Activated CD4-positive, alpha-beta memory T cell treated with anti-CD3 and anti-CD28 coated beads for 36 hours (primary cell): ENCODE results near the gene PSORS1C2. TPM values are rescaled to one million over a fixed set of nuclear protein-coding genes. Genes with fewer than 3 reads are reported as not detected.
"Not testable (repeated sequence)": the region's sequence is repeated elsewhere in the genome, so short reads cannot be mapped to it uniquely, and the experiment has no call there.

ENCODE experiments used
- CTCF ChIA-PET: fragments of 350-600 bp; sonication (Branson Sonifier 250); formaldehyde crosslinking; loops from one replicate; lab custom pipeline; 2021; ENCODE audit warnings: antibody characterized with exemption, inconsistent platforms; lab: Charles Lee
- POLR2A ChIA-PET: fragments of 350-600 bp; sonication (Branson Sonifier 250); formaldehyde crosslinking; loops from one replicate; lab custom pipeline; 2021; ENCODE audit warnings: antibody characterized with exemption; lab: Charles Lee
- DNase-seq: peaks from one replicate; pipeline ENCODE4 v3.0.0-alpha.2; 2020
- H3K27ac Mint-ChIP-seq: one replicate; pipeline ENCODE4 v1.8.0; 2021; ENCODE audit warnings: mixed read lengths
- H3K27me3 Mint-ChIP-seq: one replicate; pipeline ENCODE4 v1.8.0; 2021; ENCODE audit warnings: mixed read lengths
- H3K36me3 Mint-ChIP-seq: one replicate; pipeline ENCODE4 v1.8.0; 2021; ENCODE audit warnings: mixed read lengths
- H3K4me1 Mint-ChIP-seq: one replicate; pipeline ENCODE4 v1.8.0; 2021; ENCODE audit warnings: low read depth, mixed read lengths
- H3K4me3 Mint-ChIP-seq: one replicate; pipeline ENCODE4 v1.8.0; 2021; ENCODE audit warnings: mild to moderate bottlenecking, mixed read lengths
- H3K9me3 Mint-ChIP-seq: one replicate; pipeline ENCODE4 v1.8.0; 2021; ENCODE audit warnings: mixed read lengths
- intact Hi-C: fragments of 100-400 bp; cut with micrococcal nuclease; formaldehyde crosslinking; loops from one replicate; pipeline ENCODE4 v1.15.1; 2023
- total RNA-seq, 2 experiments: library from RNA; stranded (reverse); gene quantifications; one replicate each; pipeline ENCODE4 v1.2.3, GENCODE V29; 2021

PSORS1C2 gene
- total RNA-seq, 2 experiments from 2014 or later, result not detected

GRCh38 chr6:31173406-31173805, 34.5 kb upstream of the PSORS1C2 start:
- DNase-seq, result no peak
- CTCF ChIA-PET, result no interaction called here
- Mint-ChIP-seq H3K4me1 (peaks cover 5% of the 10 kb centered on the region), H3K4me3 (no peak overlapping the region), H3K27ac (no peak overlapping the region), H3K36me3 (no peaks in the 10 kb centered on the region), H3K27me3 (no peaks in the 10 kb centered on the region), H3K9me3 (no peaks in the 10 kb centered on the region)
- intact Hi-C loops, result no loop called here
- POLR2A ChIA-PET, result no interaction called here

GRCh38 chr6:31172973-31173384, 34.1 kb upstream of the PSORS1C2 start:
- ChIA-PET POLR2A (no interaction called here), CTCF (interaction anchor here (1.4 kb wide), 1 partner anchor 36 kb away, joined by 3 read pairs; no protein-coding TSS in a partner anchor)
- Mint-ChIP-seq H3K36me3 (no peaks in the 10 kb centered on the region), H3K4me1 (peaks cover under 1% of the 10 kb centered on the region), H3K9me3 (no peaks in the 10 kb centered on the region), H3K27me3 (no peaks in the 10 kb centered on the region), H3K4me3 (no peak overlapping the region), H3K27ac (no peak overlapping the region)
- intact Hi-C loops, result no loop called here
- no peak for DNase-seq

- no peaks in the 10 kb centered on the region for H3K9me3 Mint-ChIP-seq
- ChIA-PET CTCF (interaction anchor here (1.4 kb wide), 1 partner anchor 35 kb away, joined by 3 read pairs; no protein-coding TSS in a partner anchor), POLR2A (no interaction called here)
- intact Hi-C loops, result no loop called here
- no peak for DNase-seq
- H3K4me1 Mint-ChIP-seq, result no peaks in the 10 kb centered on the region
- H3K27me3 Mint-ChIP-seq, result no peaks in the 10 kb centered on the region
- H3K4me3 Mint-ChIP-seq, result no peak overlapping the region
- no peak overlapping the region for H3K27ac Mint-ChIP-seq
- no peaks in the 10 kb centered on the region for H3K36me3 Mint-ChIP-seq
Measured at GRCh38 chr6:31171931-31172905, 33.4 kb upstream of the PSORS1C2 start.

- no peaks in the 10 kb centered on the region for H3K27me3 Mint-ChIP-seq
- H3K9me3 Mint-ChIP-seq, result no peaks in the 10 kb centered on the region
- no peaks in the 10 kb centered on the region for H3K4me1 Mint-ChIP-seq
- H3K36me3 Mint-ChIP-seq, result no peaks in the 10 kb centered on the region
- no peak overlapping the region for H3K27ac Mint-ChIP-seq
- intact Hi-C loops, result no loop called here
- H3K4me3 Mint-ChIP-seq, result no peak overlapping the region
- no peak for DNase-seq
- ChIA-PET CTCF (no interaction called here), POLR2A (no interaction called here)
Measured at GRCh38 chr6:31170987-31171671, 32.3 kb upstream of the PSORS1C2 start.

GRCh38 chr6:31170600-31170881, 31.7 kb upstream of the PSORS1C2 start, which contains the start of gene POU5F1:
POU5F1 (minus strand) TSS chr6:31170682; CDS start chr6:31170620, 62 bp downstream.
- Mint-ChIP-seq H3K36me3 (no peaks in the 10 kb centered on the region), H3K9me3 (no peaks in the 10 kb centered on the region), H3K4me3 (no peak within 1 kb of the TSS), H3K4me1 (peaks cover 2% of the 10 kb centered on the region), H3K27ac (no peak within 1 kb of the TSS), H3K27me3 (no peaks in the 10 kb centered on the region)
- ChIA-PET CTCF (no interaction called here), POLR2A (interaction anchor here (1.1 kb wide), 1 partner anchor 26 kb away, joined by 3 read pairs; no protein-coding TSS in a partner anchor)
- intact Hi-C loops, result no loop called here
- DNase-seq, result no peak

GRCh38 chr6:31169858-31170599, 31.2 kb upstream of the PSORS1C2 start:
- DNase-seq, H3K27me3 Mint-ChIP-seq, H3K36me3 Mint-ChIP-seq, H3K27ac Mint-ChIP-seq, H3K4me3 Mint-ChIP-seq, H3K4me1 Mint-ChIP-seq, H3K9me3 Mint-ChIP-seq, intact Hi-C loops: not testable (repeated sequence)
- ChIA-PET CTCF (interaction anchor here (0.9 kb wide), 1 partner anchor 197 kb away, joined by 4 read pairs; no protein-coding TSS in a partner anchor), POLR2A (interaction anchor here (1.1 kb wide), 1 partner anchor 27 kb away, joined by 3 read pairs; no protein-coding TSS in a partner anchor)

GRCh38 chr6:31169123-31169857, 30.4 kb upstream of the PSORS1C2 start:
- Mint-ChIP-seq H3K36me3 (no peaks in the 10 kb centered on the region), H3K27ac (no peak overlapping the region), H3K9me3 (no peaks in the 10 kb centered on the region), H3K4me1 (peaks cover 13% of the 10 kb centered on the region), H3K27me3 (no peaks in the 10 kb centered on the region), H3K4me3 (no peak overlapping the region)
- CTCF ChIA-PET, result interaction anchor here (0.9 kb wide), 1 partner anchor 197 kb away, joined by 4 read pairs; no protein-coding TSS in a partner anchor
- no peak for DNase-seq
- intact Hi-C loops, result no loop called here
- POLR2A ChIA-PET, result interaction anchor here (1.1 kb wide), 1 partner anchor 27 kb away, joined by 3 read pairs; no protein-coding TSS in a partner anchor

- DNase-seq, result no peak
- ChIA-PET CTCF (no interaction called here), POLR2A (no interaction called here)
- no peaks in the 10 kb centered on the region for H3K27me3 Mint-ChIP-seq
- peaks cover 1% of the 10 kb centered on the region for H3K36me3 Mint-ChIP-seq
- no peaks in the 10 kb centered on the region for H3K9me3 Mint-ChIP-seq
- H3K4me3 Mint-ChIP-seq, result no peak overlapping the region
- peak overlapping the region; percentile 14 for H3K27ac Mint-ChIP-seq
- intact Hi-C loops, result no loop called here
- H3K4me1 Mint-ChIP-seq, result peaks cover 18% of the 10 kb centered on the region
Measured at GRCh38 chr6:31168606-31169005, 29.7 kb upstream of the PSORS1C2 start.

- Mint-ChIP-seq H3K9me3 (no peaks in the 10 kb centered on the region), H3K27me3 (no peaks in the 10 kb centered on the region), H3K27ac (no peak overlapping the region), H3K36me3 (peaks cover 22% of the 10 kb centered on the region), H3K4me1 (peaks cover 35% of the 10 kb centered on the region), H3K4me3 (no peak overlapping the region)
- POLR2A ChIA-PET, result interaction anchor here (1.1 kb wide), 1 partner anchor 9 kb away, joined by 5 read pairs; no protein-coding TSS in a partner anchor
- CTCF ChIA-PET, result interaction anchor here (1.4 to 1.9 kb wide), 2 partner anchors 21 to 200 kb away, joined by 5 read pairs; no protein-coding TSS in a partner anchor
- no peak for DNase-seq
- intact Hi-C loops, result no loop called here
Measured at GRCh38 chr6:31165986-31166385, 27.1 kb upstream of the PSORS1C2 start.

GRCh38 chr6:31165064-31165832, 26.4 kb upstream of the PSORS1C2 start:
- H3K27ac Mint-ChIP-seq, H3K4me3 Mint-ChIP-seq: not testable (repeated sequence)

More at GRCh38 chr6:31165064-31165832, 26.4 kb upstream of the PSORS1C2 start:
- POLR2A ChIA-PET, result interaction anchor here (0.8 to 1.1 kb wide), 2 partner anchors 10 to 34 kb away, joined by 3 to 5 read pairs; no protein-coding TSS in a partner anchor
- Mint-ChIP-seq H3K36me3 (peaks cover 26% of the 10 kb centered on the region), H3K4me1 (peaks cover 38% of the 10 kb centered on the region)
- DNase-seq, result peak; percentile 46
- CTCF ChIA-PET, result interaction anchor here (1.9 kb wide), 1 partner anchor 20 kb away, joined by 5 read pairs; no protein-coding TSS in a partner anchor
- H3K27me3 Mint-ChIP-seq, intact Hi-C loops, H3K9me3 Mint-ChIP-seq: not testable (repeated sequence)
